Type B pancreatic cell (in vitro differentiated cells): Measurements from ENCODE around the gene DLST. TPM values are rescaled to one million over a fixed set of nuclear protein-coding genes. Genes with fewer than 3 reads are reported as not detected.

ENCODE experiments used
- DNase-seq: peaks from one replicate; pipeline ENCODE4 v3.0.0; 2021; ENCODE audit warnings: mixed read lengths; ENCODE audit not compliant: unreplicated experiment; ENCODE audit errors: extremely low spot score
- H3K27ac Mint-ChIP-seq: 2 replicates; pipeline ENCODE4 v1.8.0; 2021; ENCODE audit warnings: mild to moderate bottlenecking, mixed read lengths
- H3K27me3 Mint-ChIP-seq: 2 replicates; pipeline ENCODE4 v1.8.0; 2021; ENCODE audit warnings: mixed read lengths
- H3K36me3 Mint-ChIP-seq: 2 replicates; pipeline ENCODE4 v1.8.0; 2021; ENCODE audit warnings: mixed read lengths
- H3K4me1 Mint-ChIP-seq: one replicate; pipeline ENCODE4 v1.8.0; 2021; ENCODE audit warnings: mixed read lengths; ENCODE audit not compliant: unreplicated experiment
- H3K4me3 Mint-ChIP-seq: 2 replicates; pipeline ENCODE4 v1.8.0; 2021; ENCODE audit warnings: mild to moderate bottlenecking, mixed read lengths
- H3K9me3 Mint-ChIP-seq: 2 replicates; pipeline ENCODE4 v1.8.0; 2021; ENCODE audit warnings: mixed read lengths
- total RNA-seq: library from RNA; stranded (reverse); gene quantifications from 2 replicates; pipeline ENCODE4 v1.2.1, GENCODE V29; 2021; ENCODE audit warnings: low replicate concordance
- TF ChIP-seq, protein P1 (sequence below): fragments of 200-600 bp; sonication (generic); conservative IDR thresholded peaks from 2 replicates; pipeline ENCODE4 v1.5.0; 2021; ENCODE audit warnings: antibody characterized with exemption, mild to moderate bottlenecking

Gene DLST
- total RNA-seq, 1 donor from 2014 or later = 97.2 TPM

- Mint-ChIP-seq H3K27ac (no peak overlapping the region), H3K4me3 (no peak overlapping the region), H3K27me3 (peaks cover 3% of the 10 kb centered on the region), H3K36me3 (no peaks in the 10 kb centered on the region), H3K4me1 (peaks cover 12% of the 10 kb centered on the region), H3K9me3 (no peaks in the 10 kb centered on the region)
- DNase-seq = no peak
- TF ChIP-seq, protein P1, sequence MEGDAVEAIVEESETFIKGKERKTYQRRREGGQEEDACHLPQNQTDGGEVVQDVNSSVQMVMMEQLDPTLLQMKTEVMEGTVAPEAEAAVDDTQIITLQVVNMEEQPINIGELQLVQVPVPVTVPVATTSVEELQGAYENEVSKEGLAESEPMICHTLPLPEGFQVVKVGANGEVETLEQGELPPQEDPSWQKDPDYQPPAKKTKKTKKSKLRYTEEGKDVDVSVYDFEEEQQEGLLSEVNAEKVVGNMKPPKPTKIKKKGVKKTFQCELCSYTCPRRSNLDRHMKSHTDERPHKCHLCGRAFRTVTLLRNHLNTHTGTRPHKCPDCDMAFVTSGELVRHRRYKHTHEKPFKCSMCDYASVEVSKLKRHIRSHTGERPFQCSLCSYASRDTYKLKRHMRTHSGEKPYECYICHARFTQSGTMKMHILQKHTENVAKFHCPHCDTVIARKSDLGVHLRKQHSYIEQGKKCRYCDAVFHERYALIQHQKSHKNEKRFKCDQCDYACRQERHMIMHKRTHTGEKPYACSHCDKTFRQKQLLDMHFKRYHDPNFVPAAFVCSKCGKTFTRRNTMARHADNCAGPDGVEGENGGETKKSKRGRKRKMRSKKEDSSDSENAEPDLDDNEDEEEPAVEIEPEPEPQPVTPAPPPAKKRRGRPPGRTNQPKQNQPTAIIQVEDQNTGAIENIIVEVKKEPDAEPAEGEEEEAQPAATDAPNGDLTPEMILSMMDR = no peak
Measured at GRCh38 chr14:74915826-74916225, 34.1 kb downstream of the DLST start.

DNA sequence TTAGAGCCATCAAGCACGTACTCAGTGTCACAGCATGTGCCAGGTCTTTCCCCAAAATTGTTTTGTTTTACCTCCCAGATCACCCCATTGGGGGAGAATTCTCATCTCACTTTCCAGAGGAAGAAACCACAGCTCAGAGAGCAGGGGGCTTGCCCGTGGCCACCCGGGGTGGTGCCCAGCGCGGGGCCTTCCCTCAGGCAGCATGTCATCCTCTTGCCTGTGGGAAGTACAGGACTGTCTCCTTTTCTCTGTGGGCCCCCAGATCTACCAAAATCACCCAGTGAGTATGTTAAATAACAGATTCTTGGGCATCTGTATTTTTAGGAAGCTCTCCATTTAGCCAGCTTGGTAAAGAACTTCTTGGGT, 35.4 kb downstream of the DLST start:
- DNase-seq = no peak
- no peak overlapping the region for H3K4me3 Mint-ChIP-seq
- H3K9me3 Mint-ChIP-seq = no peaks in the 10 kb centered on the region
- TF ChIP-seq, protein P1 = no peak
- no peak overlapping the region for H3K27ac Mint-ChIP-seq
- H3K27me3 Mint-ChIP-seq = peaks cover 8% of the 10 kb centered on the region
- peaks cover 12% of the 10 kb centered on the region for H3K4me1 Mint-ChIP-seq
- H3K36me3 Mint-ChIP-seq = no peaks in the 10 kb centered on the region

DNA sequence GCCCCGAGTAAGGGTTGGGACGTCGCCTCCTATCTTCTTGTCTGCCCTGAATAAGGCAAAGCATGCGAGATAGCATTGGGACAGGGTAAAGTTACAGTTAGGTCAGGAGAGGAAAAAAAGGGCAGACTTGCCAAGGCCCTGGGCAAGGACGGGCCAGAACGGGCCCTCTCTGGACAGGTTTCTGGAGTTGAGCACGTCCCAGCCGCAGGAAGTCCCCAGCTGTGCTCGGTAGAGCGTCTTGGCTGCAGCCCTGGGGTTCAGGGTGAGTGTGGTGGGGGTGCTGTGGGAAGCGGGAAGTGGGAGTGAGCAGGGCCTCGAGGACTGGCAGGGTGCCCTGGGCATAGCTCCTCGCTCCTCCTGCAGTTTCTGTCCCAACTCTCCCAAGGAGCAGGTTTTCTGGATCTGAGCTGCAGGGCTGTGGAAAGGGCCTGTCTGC, 35.9 kb downstream of the DLST start:
- Mint-ChIP-seq H3K27ac (no peak overlapping the region), H3K27me3 (peaks cover 13% of the 10 kb centered on the region), H3K36me3 (no peaks in the 10 kb centered on the region), H3K9me3 (no peaks in the 10 kb centered on the region), H3K4me3 (no peak overlapping the region), H3K4me1 (peaks cover 12% of the 10 kb centered on the region)
- TF ChIP-seq, protein P1 = no peak
- DNase-seq = no peak

DNA sequence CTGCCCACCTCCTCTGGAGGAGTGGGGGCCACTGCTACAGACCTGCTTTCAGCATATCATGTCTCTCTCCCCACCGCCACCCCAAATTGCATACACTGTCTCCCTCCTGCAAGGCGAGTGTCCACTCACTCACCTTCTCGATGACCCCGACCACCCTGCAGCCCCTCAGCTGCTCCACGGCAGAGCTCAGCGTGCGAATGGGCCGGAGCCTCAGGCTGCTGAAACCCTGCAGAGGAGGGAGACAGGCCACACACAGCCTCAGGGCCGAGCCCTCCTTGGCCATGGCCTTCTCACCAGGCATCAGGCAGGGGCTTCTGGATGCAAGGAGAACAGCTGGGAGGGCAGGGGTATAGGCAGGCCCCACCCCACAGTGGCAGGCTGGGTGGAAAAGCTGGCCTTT, 36.7 kb downstream of the DLST start:
- Mint-ChIP-seq H3K36me3 (no peaks in the 10 kb centered on the region), H3K27ac (no peak overlapping the region), H3K9me3 (no peaks in the 10 kb centered on the region), H3K4me1 (peaks cover 12% of the 10 kb centered on the region), H3K27me3 (peaks cover 13% of the 10 kb centered on the region), H3K4me3 (no peak overlapping the region)
- DNase-seq = no peak
- TF ChIP-seq, protein P1 = no peak

DNA sequence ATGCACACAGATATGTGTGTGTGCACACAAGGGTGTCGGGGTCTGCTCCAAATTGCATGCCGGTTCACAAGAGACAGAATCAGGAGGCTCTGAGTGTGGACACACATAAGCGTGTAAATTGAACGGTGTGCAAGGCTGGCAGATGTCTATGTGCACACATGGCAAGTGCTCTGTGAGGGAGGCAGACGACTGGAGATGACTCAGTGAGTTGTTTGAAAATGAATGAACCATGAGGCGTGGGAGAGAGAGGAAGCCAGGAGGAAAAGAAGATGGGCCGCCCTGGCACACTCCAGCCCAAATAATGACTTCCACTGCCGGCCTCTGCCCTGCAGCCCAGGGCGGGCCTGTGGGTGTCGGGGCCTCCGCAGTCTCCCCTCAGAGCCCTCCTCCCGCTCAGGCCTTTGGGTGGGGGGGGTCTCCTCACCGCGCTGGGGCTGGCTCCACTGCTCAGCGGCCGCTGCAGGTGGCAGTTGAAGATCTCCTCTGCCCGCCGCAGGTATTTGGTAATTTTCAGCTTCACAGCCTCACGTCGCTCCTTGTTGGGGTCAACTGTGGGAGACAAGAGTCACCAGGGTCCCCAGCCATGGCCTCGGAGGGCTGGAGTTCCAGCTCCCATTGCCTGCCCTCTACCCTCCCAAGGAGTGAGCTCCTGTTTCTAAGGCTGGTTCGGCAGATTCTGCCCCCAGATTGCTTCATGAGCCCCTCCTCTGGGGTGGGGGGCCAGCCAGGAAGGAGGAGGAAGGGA, 37.9 kb downstream of the DLST start:
- peaks cover 8% of the 10 kb centered on the region for H3K4me1 Mint-ChIP-seq
- no peak overlapping the region for H3K27ac Mint-ChIP-seq
- no peak for DNase-seq
- peaks cover 20% of the 10 kb centered on the region for H3K27me3 Mint-ChIP-seq
- TF ChIP-seq, protein P1 = no peak
- H3K36me3 Mint-ChIP-seq = no peaks in the 10 kb centered on the region
- H3K9me3 Mint-ChIP-seq = no peaks in the 10 kb centered on the region
- no peak overlapping the region for H3K4me3 Mint-ChIP-seq
